HG03469 (cell line): ENCODE data around the gene YWHAB.
A peak's percentile ranks its signal among the peaks of the same experiment; 100 is the strongest.
"Not testable (repeated sequence)": the region's sequence is repeated elsewhere in the genome, so short reads cannot be mapped to it uniquely, and the experiment has no call there.

ENCODE experiments used
- ATAC-seq: cut with Tn5 transposase; IDR thresholded peaks from one replicate; pipeline ENCODE4 v1.9.1; 2021; ENCODE audit warnings: mild to moderate bottlenecking, moderate library complexity, moderate number of reproducible peaks; ENCODE audit not compliant: unreplicated experiment

Gene YWHAB

DNA sequence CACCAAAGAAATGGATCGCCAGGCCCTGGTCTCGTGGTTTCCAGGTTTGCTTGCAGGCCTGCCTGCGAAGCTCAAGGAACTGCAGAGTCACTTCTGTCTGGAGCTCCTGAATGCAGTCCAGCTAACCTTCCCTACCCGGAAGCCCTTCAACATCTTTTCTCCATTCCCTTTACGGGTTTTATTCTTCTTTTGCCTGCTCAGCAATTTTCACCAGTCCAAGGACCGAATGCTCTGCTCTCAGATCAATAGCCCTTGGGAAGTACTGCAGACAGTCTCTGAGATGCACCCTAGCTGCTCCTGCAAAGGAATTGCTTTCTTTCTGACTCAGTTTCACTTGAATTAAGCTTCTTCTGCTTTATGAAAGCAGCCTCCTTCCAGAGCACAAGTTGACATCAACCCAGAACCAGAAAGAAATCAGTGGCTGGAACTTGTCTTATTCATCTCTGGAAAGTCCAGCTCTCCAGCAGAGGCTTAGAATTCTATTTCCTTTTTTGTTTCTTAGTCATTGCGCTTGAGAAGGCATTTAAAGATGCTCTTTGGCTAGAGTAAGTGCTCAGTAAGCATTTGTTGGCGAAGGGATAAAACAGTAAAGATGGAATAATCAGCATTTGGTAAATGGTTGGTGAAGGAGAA is 18.7 kb upstream of the YWHAB start:
- no peak for ATAC-seq

GRCh38 chr20:44869471-44869870 is 16.0 kb upstream of the YWHAB start:
- ATAC-seq = no peak

DNA sequence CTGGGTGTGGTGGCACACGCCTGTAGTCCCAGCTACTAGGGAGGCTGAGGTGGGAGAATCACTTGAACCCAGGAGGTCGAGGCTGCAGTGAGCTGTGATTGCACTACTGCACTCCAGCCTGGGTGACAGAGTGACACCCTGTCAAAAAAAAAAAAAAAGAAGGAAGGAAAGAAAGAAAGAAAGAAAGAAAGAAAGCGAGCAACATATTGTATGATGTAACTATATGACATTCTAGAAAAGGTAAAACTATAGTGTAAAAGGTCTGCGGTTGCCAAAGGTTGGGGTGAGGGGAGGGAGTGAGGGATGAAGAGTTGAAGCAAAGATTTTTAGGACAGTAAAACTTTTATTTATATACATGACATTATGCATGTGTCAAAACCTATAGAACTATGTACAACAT is 3.1 kb upstream of the YWHAB start:
- ATAC-seq = not testable (repeated sequence)

DNA sequence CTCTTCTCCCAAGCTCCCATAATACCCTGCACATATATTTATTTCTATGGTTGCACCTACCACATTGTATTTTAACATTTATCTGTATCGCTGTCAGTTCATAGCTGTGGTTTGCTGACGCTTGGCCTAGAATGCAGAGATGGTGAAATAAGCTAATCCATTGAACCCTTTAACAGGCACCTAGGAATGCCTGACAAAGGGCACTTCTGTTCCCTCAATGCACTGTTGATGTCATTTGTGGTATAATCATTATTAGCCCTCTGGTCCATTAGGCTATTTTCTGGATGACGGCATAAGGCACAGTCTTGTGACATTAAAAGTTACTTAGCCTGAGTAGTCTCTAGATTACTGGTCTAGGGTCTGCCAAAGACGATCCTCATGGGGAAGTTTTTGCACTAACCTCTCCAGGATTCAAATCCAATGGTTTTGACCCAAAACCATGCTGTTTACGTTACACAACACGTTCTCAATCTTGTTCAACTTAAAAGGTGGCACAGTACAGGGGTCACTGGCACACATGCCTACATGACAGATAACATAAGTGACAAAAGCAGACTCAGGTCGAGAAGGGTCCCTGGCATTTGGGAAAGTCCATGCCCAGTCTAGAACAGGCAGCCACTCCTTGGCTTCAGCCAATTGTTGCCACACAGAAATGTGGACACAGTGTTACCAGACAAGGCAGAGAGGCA is 2.1 kb upstream of the YWHAB start:
- ATAC-seq = no peak

DNA sequence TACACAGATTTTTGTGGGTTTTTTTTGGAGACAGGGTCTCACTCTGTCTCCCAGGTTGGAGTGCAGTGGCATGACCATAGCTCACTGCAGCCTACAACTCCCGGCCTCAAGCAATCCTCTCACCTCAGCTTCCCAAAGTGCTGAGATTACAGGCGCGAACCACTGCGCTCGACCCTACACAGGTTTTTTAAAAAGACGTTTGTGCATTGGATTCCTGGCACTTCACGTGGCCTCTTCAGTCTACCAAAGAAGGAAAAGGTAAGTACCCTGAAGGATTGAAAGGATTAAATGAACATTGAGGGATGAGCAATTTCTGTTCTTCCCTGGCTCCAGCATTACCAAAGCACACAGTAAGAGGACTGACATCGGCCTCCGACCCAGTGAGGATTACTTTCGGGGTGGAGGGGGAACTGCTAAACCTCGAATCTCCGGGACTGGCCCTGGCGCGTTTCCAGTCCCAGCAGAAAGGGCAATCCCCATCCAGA is 556 bp upstream of the YWHAB start:
- peak; percentile 16 for ATAC-seq

DNA sequence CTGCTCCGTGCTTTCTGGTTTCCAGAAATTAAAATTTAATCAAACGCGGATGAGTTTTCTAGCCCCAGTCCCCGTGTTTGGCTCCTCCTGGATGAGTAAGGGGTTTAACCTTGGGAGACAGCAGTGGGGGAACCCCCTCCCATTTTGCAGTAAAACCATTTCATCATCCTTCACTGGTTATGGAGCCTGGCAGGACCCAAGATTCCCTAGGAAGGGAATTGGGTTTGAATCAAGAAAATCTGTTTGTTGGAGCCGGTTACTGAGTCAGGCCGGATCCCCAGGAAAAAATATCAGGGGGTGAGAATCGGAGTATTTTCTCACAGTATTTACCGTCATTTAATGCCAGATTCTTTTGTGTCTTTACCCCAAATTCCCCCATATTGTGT is 754 bp downstream of the YWHAB start:
- no peak for ATAC-seq

DNA sequence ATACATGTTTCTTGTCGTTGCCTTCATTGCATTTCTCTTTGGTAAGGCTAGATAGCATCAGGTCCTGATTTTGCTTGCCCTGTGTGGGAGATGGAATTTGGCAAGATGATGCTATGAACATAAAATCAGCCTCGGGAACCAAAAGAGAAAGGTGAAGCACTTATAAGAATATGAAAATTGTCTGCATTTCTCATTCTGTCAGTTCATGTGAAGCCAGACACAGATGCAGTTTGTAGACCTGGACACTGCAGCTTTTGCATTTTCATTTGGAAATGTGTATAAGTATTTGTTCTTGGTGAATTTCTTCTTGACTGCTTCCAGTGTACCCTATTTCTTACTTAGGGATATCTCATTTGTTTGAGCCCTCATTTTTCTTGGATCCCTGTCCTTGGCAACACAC is 1.3 kb downstream of the YWHAB start:
- no peak for ATAC-seq

DNA sequence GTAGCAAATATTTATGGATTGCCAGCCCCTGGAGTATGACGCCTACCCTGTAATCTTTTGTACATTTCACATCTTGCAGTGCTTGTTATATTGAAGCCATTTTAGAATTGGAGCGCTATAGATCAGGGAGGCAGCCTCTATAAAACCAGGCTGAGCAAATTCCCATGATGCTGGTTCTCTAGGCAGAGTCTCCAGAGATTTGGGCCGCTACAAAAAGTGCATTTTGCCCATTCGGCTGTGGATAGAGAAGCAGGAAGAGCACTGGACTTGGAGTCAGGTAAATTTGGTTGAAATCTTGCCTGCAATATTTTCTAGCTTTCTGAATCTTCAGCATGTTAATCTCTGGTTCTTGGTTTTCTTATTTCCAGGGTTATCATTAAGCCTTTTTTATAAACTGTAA is 2.0 kb downstream of the YWHAB start:
- no peak for ATAC-seq

DNA sequence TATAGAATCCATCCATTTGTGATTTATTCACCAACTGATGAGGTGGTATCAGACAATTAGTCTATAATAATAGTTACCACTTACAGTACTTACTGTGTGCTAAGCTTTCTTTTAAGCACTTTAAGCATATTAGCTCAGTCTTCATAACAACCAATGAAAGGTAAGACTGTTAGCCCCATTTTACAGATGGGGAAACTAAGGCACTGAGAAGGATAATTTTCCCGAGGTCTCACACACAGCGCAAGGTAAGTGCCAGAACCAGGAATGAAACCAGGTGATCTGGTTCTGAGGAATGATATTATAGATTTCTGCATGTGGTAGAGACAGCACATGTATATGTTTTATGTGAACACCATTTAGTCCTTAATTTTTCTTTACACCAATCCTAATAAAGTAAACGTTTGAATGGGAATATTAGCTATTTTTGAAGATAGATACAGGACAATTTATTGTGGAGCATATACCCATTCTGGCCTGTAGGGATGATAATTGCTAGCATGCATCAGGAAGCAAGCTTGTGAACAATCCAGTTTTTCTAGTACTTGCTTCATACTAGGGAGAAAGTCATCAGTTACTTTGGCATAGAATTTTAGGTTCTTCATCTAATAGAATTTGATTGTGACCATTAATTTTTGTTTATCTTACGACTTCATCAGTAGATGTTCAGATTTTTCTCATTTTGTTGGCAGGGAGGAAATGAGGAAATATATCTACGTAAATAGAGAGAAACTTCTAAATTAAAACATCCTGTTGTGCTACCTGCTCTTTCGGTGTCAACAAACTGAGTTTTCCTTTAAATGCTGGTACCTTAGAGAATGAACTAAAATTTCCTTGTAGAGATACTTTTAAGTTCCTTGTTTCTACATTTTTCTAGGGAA is 3.0 kb downstream of the YWHAB start:
- ATAC-seq = no peak

- no peak for ATAC-seq
Observed at GRCh38 chr20:44891826-44892225, 6.3 kb downstream of the YWHAB start.

GRCh38 chr20:44894959-44895358 is 9.5 kb downstream of the YWHAB start:
- no peak for ATAC-seq

DNA sequence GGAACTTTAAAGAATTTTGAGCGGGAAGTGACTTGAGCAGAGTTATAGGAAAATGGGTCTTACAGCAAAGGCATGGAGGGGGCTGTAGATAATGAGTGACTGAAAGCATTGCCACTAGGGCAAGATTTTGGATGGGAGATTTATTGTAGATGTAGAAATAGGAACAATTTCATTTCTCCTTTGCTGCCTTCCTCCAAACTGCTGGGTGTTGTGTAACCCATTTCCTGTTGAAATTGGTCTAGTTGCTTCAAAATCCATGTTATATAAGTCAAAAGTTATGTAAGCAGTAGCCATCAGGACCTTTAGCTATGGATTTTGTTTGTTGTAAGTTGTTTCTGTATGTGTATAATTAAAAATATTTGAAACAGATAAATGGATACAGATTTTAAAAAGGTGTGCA is 11.1 kb downstream of the YWHAB start:
- no peak for ATAC-seq

GRCh38 chr20:44897133-44897532 is 11.6 kb downstream of the YWHAB start:
- ATAC-seq = no peak

- no peak for ATAC-seq
Observed at GRCh38 chr20:44900231-44900854, 14.8 kb downstream of the YWHAB start.

GRCh38 chr20:44901974-44902373 is 16.5 kb downstream of the YWHAB start:
- no peak for ATAC-seq

GRCh38 chr20:44904377-44904776 is 18.9 kb downstream of the YWHAB start:
- ATAC-seq = no peak

DNA sequence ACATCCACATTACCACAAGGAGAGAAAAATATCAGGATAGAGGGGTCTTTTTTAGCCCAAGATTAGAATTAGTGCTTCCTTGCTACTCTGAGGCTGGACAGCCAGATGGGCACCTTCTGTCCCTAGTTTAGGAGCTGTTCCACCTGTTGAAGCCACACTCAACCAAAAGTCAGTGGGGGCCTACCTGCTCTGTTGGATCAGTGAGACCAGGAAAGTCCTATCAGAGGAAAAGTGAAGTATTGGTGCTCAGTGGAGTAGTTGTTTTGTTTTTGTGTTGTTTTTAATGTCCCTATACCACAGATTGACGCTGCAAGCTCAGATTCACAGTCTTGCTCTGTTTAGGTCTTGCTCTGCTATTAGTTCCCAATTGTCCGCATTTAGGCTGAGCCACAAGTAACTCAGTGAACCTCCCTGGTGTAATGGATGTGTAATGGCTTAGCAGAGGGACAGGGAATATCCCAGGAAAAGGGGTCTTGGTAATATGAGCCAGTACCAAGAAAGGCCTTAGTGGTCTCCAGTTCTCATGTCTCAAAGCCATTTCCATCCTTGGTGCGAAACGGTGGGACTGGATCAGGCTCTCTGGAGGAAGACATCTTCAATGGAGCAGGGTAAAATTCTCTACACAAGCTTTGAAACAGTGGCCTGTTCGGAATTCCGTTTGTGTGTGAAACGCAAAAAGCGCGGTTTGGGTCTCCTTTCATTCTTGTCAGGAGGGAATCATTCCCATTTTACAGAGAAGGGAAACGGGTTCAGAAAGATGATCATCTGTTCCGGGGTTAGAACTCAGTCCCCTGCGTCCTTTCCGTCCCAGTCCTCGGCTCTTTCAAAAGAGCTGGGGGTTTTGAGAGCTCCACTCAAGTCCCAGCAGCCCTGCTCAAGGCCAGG is 23.7 kb downstream of the YWHAB start:
- no peak for ATAC-seq

DNA sequence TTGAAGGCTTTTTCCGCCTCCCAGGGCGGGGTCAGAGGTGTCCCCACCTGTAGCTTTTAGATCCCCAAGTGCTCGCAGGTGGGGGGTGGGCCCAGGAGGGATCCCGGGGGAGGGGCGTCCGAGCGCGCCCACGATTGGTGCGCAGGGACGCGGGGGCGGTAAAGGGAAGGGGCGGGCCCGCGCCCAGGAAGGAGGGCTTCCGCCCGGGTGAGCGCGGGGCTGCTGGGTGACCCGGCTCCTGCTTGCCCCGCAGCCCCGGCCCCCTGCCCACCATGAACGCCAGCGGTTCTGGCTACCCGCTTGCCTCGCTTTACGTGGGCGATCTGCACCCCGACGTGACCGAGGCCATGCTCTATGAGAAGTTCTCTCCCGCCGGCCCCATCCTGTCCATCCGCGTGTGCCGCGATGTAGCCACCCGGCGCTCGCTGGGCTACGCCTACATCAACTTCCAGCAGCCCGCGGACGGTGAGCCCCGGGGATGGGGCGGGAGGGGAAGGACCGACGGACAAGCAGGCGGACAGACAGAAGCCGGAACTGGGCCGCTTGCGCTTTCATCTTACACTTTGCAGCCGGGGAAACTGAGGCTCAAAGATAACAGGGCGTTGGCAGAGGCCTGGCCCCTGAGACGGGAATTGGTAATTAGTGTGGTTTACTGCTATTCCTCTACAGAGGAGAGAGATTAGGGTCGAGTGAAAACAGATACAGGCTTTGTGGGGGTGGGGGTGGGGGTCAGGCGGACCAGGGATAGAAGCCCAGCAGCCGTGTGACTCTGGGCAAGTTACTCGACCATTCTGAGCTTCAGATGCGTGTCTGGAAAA is 24.6 kb downstream of the YWHAB start, which contains the start of gene PABPC1L:
PABPC1L (plus strand) TSS at position 189 of the 818 bp plus-strand sequence; CDS start at position 273, 84 bp downstream.
- ATAC-seq = peak; percentile 50

DNA sequence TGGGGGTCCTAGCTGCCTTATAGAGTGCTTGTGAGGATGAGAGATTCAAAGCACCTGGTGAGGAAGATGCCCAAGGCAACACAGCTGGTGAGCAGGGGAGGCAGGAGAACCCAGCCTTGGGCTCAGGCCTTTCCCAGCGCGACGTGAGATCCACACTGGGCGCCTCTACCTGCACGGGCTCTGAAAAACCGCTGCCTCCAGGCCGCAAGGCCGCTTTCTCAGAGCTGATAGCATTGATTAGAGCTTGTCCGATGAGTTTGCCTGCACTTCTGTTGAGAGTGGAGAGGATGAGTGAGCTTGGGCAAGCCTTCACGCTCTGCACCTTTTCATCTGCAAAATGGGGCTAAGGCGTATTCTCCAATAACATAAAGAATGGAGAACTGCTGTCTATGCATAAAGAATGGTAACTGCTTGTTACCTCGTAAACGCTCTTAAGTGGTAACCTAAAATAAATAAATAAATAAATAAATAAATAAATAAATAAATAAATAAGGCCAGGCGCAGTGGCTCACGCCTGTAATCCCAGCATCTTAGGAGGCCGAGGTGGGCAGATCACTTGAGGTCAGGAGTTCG is 25.3 kb downstream of the YWHAB start:
- ATAC-seq = no peak
